Effector memory CD8-positive, alpha-beta T cell (primary cell): ENCODE data around the gene IRX1.

Source experiments
- ATAC-seq: fragments of 150-1000 bp; cut with Tn5 transposase; replicated peaks from 2 replicates; pipeline ENCODE4 v1.10.0; 2021; ENCODE audit warnings: mild to moderate bottlenecking, moderate library complexity
- DNase-seq, 3 experiments: peaks; one replicate each; pipeline ENCODE4 v3.0.0; 2021
- H3K27ac Mint-ChIP-seq, 2 donors: one replicate each; pipeline ENCODE4 v1.8.0; 2022; ENCODE audit warnings: mild to moderate bottlenecking in 2 of 2, mixed read lengths in 2 of 2, moderate library complexity in 2 of 2
- H3K27me3 Mint-ChIP-seq, 2 donors: one replicate each; pipeline ENCODE4 v1.8.0; 2022; ENCODE audit warnings: mixed read lengths in 2 of 2
- H3K36me3 Mint-ChIP-seq: one replicate; pipeline ENCODE4 v1.8.0; 2022; ENCODE audit warnings: mild to moderate bottlenecking, moderate library complexity, mixed read lengths; ENCODE audit not compliant: insufficient read depth
- H3K4me1 Mint-ChIP-seq, 2 donors: one replicate each; pipeline ENCODE4 v1.8.0; 2022; ENCODE audit warnings: low read depth in 2 of 2, mixed read lengths in 2 of 2
- H3K4me3 Mint-ChIP-seq, 2 donors: one replicate each; pipeline ENCODE4 v1.8.0; 2022; ENCODE audit warnings: mild to moderate bottlenecking in 2 of 2, mixed read lengths in 2 of 2, moderate library complexity in 2 of 2
- H3K9me3 Mint-ChIP-seq, 2 donors: one replicate each; pipeline ENCODE4 v1.8.0; 2022; ENCODE audit warnings: mixed read lengths in 2 of 2

Gene IRX1

GRCh38 chr5:3596857-3597166 is 1.2 kb downstream of the IRX1 start:
- no peak for ATAC-seq
- Mint-ChIP-seq H3K4me1 (peaks cover 0 to 2% of the 10 kb centered on the region in 2 donors), H3K4me3 (no peak overlapping the region), H3K9me3 (peaks cover 6 to 10% of the 10 kb centered on the region in 2 donors), H3K27me3 (peaks cover 39 to 66% of the 10 kb centered on the region in 2 donors), H3K27ac (no peak overlapping the region), H3K36me3 (no peaks in the 10 kb centered on the region)
- DNase-seq: no peak

GRCh38 chr5:3597167-3598007 is 1.8 kb downstream of the IRX1 start:
- ATAC-seq (no peak), DNase-seq (no peak)
- H3K27ac Mint-ChIP-seq: no peak overlapping the region
- H3K27me3 Mint-ChIP-seq: peaks cover 42 to 66% of the 10 kb centered on the region in 2 donors
- H3K4me1 Mint-ChIP-seq: peaks cover 0 to 2% of the 10 kb centered on the region in 2 donors
- peaks cover 7 to 12% of the 10 kb centered on the region in 2 donors for H3K9me3 Mint-ChIP-seq
- no peaks in the 10 kb centered on the region for H3K36me3 Mint-ChIP-seq
- no peak overlapping the region for H3K4me3 Mint-ChIP-seq

GRCh38 chr5:3598207-3598606 is 2.6 kb downstream of the IRX1 start:
- no peaks in the 10 kb centered on the region for H3K36me3 Mint-ChIP-seq
- ATAC-seq: no peak

GRCh38 chr5:3598769-3599211 is 3.2 kb downstream of the IRX1 start:
- H3K27me3 Mint-ChIP-seq: peaks cover 45 to 66% of the 10 kb centered on the region in 2 donors

More at GRCh38 chr5:3598207-3598606, 2.6 kb downstream of the IRX1 start:
- Mint-ChIP-seq H3K27ac (no peak overlapping the region), H3K4me3 (no peak overlapping the region), H3K4me1 (peaks cover 0 to 2% of the 10 kb centered on the region in 2 donors), H3K27me3 (peaks cover 44 to 66% of the 10 kb centered on the region in 2 donors), H3K9me3 (peaks cover 7 to 12% of the 10 kb centered on the region in 2 donors)
- no peak for DNase-seq

GRCh38 chr5:3599226-3600105 is 3.8 kb downstream of the IRX1 start:
- Mint-ChIP-seq H3K4me3 (no peak overlapping the region), H3K36me3 (no peaks in the 10 kb centered on the region), H3K27ac (no peak overlapping the region), H3K4me1 (no peaks in the 10 kb centered on the region), H3K27me3 (peaks cover 41 to 66% of the 10 kb centered on the region in 2 donors), H3K9me3 (peaks cover 8 to 12% of the 10 kb centered on the region in 2 donors)
- ATAC-seq (no peak), DNase-seq (no peak)

More at GRCh38 chr5:3598769-3599211, 3.2 kb downstream of the IRX1 start:
- Mint-ChIP-seq H3K4me1 (no peaks in the 10 kb centered on the region), H3K9me3 (peaks cover 7 to 12% of the 10 kb centered on the region in 2 donors), H3K27ac (no peak overlapping the region), H3K4me3 (no peak overlapping the region), H3K36me3 (no peaks in the 10 kb centered on the region)
- no peak for ATAC-seq
- DNase-seq: no peak

- H3K9me3 Mint-ChIP-seq: peaks cover 9 to 12% of the 10 kb centered on the region in 2 donors
- H3K27ac Mint-ChIP-seq: no peak overlapping the region
- ATAC-seq (no peak), DNase-seq (no peak)
- H3K4me3 Mint-ChIP-seq: no peak overlapping the region
- peaks cover 41 to 74% of the 10 kb centered on the region in 2 donors for H3K27me3 Mint-ChIP-seq
- no peaks in the 10 kb centered on the region for H3K36me3 Mint-ChIP-seq
- H3K4me1 Mint-ChIP-seq: no peaks in the 10 kb centered on the region
Measured at GRCh38 chr5:3600106-3601060, 4.8 kb downstream of the IRX1 start.

GRCh38 chr5:3601061-3601710 is 5.6 kb downstream of the IRX1 start:
- ATAC-seq: no peak

GRCh38 chr5:3601911-3602782 is 6.5 kb downstream of the IRX1 start:
- ATAC-seq (no peak), DNase-seq (no peak)
- H3K9me3 Mint-ChIP-seq: peaks cover 12% of the 10 kb centered on the region in 2 donors
- no peaks in the 10 kb centered on the region for H3K36me3 Mint-ChIP-seq
- H3K4me3 Mint-ChIP-seq: no peak overlapping the region
- H3K27ac Mint-ChIP-seq: no peak overlapping the region
- no peaks in the 10 kb centered on the region for H3K4me1 Mint-ChIP-seq
- peaks cover 40 to 78% of the 10 kb centered on the region in 2 donors for H3K27me3 Mint-ChIP-seq

More at GRCh38 chr5:3601061-3601710, 5.6 kb downstream of the IRX1 start:
- no peak for DNase-seq
- Mint-ChIP-seq H3K27ac (no peak overlapping the region), H3K4me3 (peak overlapping the region in 1 of 2 donors; percentile 12), H3K27me3 (peaks cover 41 to 81% of the 10 kb centered on the region in 2 donors), H3K4me1 (no peaks in the 10 kb centered on the region), H3K36me3 (no peaks in the 10 kb centered on the region), H3K9me3 (peaks cover 9 to 12% of the 10 kb centered on the region in 2 donors)

GRCh38 chr5:3602785-3603502 is 7.3 kb downstream of the IRX1 start:
- H3K4me3 Mint-ChIP-seq: no peak overlapping the region
- DNase-seq: no peak
- H3K27ac Mint-ChIP-seq: no peak overlapping the region

GRCh38 chr5:3604501-3604900 is 8.9 kb downstream of the IRX1 start:
- Mint-ChIP-seq H3K27ac (no peak overlapping the region), H3K27me3 (peaks cover 21 to 55% of the 10 kb centered on the region in 2 donors), H3K9me3 (peaks cover 11 to 14% of the 10 kb centered on the region in 2 donors), H3K36me3 (no peaks in the 10 kb centered on the region), H3K4me1 (no peaks in the 10 kb centered on the region), H3K4me3 (no peak overlapping the region)
- ATAC-seq (no peak), DNase-seq (no peak)

More at GRCh38 chr5:3602785-3603502, 7.3 kb downstream of the IRX1 start:
- no peaks in the 10 kb centered on the region for H3K4me1 Mint-ChIP-seq
- ATAC-seq: no peak
- peaks cover 33 to 70% of the 10 kb centered on the region in 2 donors for H3K27me3 Mint-ChIP-seq
- peaks cover 12% of the 10 kb centered on the region in 2 donors for H3K9me3 Mint-ChIP-seq
- H3K36me3 Mint-ChIP-seq: no peaks in the 10 kb centered on the region

- no peak for DNase-seq
- Mint-ChIP-seq H3K27ac (no peak overlapping the region), H3K27me3 (peaks cover 21 to 53% of the 10 kb centered on the region in 2 donors), H3K4me3 (no peak overlapping the region), H3K9me3 (peaks cover 13 to 14% of the 10 kb centered on the region in 2 donors), H3K4me1 (no peaks in the 10 kb centered on the region), H3K36me3 (no peaks in the 10 kb centered on the region)
- no peak for ATAC-seq
Measured at GRCh38 chr5:3605298-3606010, 9.8 kb downstream of the IRX1 start.
